Left ventricle myocardium inferior (tissue), 1 donor: ENCODE results near the gene CAP2. TPM values are rescaled to one million over a fixed set of nuclear protein-coding genes. Genes with fewer than 3 reads are reported as not detected.
A peak's percentile ranks its signal among the peaks of the same experiment; 100 is the strongest.
"Not testable (repeated sequence)": the region's sequence is repeated elsewhere in the genome, so short reads cannot be mapped to it uniquely, and the experiment has no call there.

Experiments used
- DNase-seq: peaks from one replicate; pipeline ENCODE4 v3.0.0-alpha.2; 2020
- H3K27ac ChIP-seq: fragments of 200-600 bp; replicated peaks from 2 replicates; pipeline ENCODE4 v1.8.0; 2021
- H3K27me3 ChIP-seq: fragments of 200-600 bp; 2 replicates; pipeline ENCODE4 v1.8.0; 2021; ENCODE audit warnings: low read depth
- H3K36me3 ChIP-seq: fragments of 200-600 bp; 2 replicates; pipeline ENCODE4 v1.8.0; 2021
- H3K4me1 ChIP-seq: fragments of 200-600 bp; 2 replicates; pipeline ENCODE4 v1.8.0; 2021
- H3K4me3 ChIP-seq: fragments of 200-600 bp; 2 replicates; pipeline ENCODE4 v1.8.0; 2021; ENCODE audit warnings: mild to moderate bottlenecking, moderate library complexity
- H3K9me3 ChIP-seq: fragments of 200-600 bp; replicated peaks from 2 replicates; pipeline ENCODE4 v1.8.0; 2021
- intact Hi-C: fragments of 100-400 bp; cut with micrococcal nuclease; formaldehyde crosslinking; loops from one replicate; pipeline ENCODE4 v1.11.0; 2022
- total RNA-seq: library from RNA; stranded (reverse); fragmentation: NEBNext Ultra II Directional; extraction: Animal tissue kit (Norgen Biotek cat#: 25700); gene quantifications from one replicate; pipeline ENCODE4 v1.2.1, GENCODE V29; 2021
- TF ChIP-seq, protein P1 (sequence below): fragments of 200-600 bp; IDR thresholded peaks from 2 replicates; pipeline ENCODE4 v1.8.0; 2021; ENCODE audit warnings: antibody characterized with exemption, mild to moderate bottlenecking, borderline replicate concordance
- donor health status: DM: no; HTN: yes; CAD: no; lungs with severe emphysema.

The CAP2 gene
- total RNA-seq, 1 donor from 2014 or later: 149 TPM

DNA sequence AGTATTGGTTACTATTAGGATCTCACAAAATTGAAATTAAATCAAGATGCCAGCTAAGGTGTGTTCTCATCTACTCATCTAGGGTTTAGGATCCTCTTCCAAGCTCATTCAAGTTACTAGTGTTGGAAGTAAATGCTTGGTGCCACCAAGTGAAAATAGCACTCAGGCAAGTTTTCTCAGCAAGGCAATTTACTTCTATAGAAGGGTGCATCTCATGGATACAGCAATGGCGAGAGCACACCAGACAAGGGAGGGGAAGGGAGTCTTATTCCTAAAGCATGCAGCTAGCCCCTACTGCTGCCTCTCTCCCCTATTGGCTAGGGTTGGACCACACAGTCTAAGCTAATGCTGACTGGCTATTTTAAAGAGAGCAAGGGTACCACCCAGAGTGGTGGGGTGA, 183.7 kb downstream of the CAP2 start:
- H3K27me3 ChIP-seq: peaks cover 11% of the 10 kb centered on the region
- intact Hi-C loops: no loop called here
- H3K4me3 ChIP-seq: no peak overlapping the region

DNA sequence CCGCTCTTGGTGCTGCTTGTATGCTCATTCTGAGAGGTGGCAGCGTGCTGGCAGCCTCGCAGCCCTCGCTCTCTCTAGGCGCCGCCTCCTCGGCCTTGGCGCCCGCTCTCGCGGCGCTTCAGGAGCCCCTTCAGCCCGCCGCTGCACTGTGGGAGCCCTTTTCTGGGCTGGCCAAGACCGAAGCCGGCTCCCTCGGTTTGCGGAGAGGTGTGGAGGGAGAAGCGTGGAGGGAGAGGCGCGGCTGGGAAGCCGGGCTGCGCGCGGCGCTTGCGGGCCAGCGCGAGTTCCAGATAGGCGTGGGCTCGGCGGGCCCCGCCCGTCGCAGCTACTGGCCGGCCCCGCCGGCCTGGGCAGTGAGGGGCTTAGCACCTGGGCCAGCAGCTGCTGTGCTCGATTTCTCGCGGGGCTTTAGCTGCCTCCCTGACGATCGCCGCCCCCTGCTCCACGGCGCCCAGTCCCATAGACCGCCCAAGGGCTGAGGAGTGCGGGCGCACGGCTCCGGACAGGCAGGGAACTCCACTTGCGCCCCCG, 187.2 kb downstream of the CAP2 start:
- intact Hi-C loops: loop anchor here (5.0 to 10.0 kb wide), 2 partner anchors 296 to 423 kb away; partner anchors contain the start of gene RBM24
- H3K9me3 ChIP-seq: peaks cover 13% of the 10 kb centered on the region

More for the DNA sequence above, 183.7 kb downstream of the CAP2 start:
- TF ChIP-seq, protein P1, sequence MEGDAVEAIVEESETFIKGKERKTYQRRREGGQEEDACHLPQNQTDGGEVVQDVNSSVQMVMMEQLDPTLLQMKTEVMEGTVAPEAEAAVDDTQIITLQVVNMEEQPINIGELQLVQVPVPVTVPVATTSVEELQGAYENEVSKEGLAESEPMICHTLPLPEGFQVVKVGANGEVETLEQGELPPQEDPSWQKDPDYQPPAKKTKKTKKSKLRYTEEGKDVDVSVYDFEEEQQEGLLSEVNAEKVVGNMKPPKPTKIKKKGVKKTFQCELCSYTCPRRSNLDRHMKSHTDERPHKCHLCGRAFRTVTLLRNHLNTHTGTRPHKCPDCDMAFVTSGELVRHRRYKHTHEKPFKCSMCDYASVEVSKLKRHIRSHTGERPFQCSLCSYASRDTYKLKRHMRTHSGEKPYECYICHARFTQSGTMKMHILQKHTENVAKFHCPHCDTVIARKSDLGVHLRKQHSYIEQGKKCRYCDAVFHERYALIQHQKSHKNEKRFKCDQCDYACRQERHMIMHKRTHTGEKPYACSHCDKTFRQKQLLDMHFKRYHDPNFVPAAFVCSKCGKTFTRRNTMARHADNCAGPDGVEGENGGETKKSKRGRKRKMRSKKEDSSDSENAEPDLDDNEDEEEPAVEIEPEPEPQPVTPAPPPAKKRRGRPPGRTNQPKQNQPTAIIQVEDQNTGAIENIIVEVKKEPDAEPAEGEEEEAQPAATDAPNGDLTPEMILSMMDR: no peak
- Histone ChIP-seq H3K36me3 (no peaks in the 10 kb centered on the region), H3K4me1 (peaks cover 8% of the 10 kb centered on the region), H3K27ac (no peak overlapping the region), H3K9me3 (peaks cover 13% of the 10 kb centered on the region)
- no peak for DNase-seq

GRCh38 chr6:17581282-17581681, 187.9 kb downstream of the CAP2 start:
- Histone ChIP-seq H3K4me1 (peaks cover 18% of the 10 kb centered on the region), H3K9me3 (peaks cover 13% of the 10 kb centered on the region), H3K27ac (peak overlapping the region; percentile 72)
- intact Hi-C loops: loop anchor here (5.0 to 10.0 kb wide), 2 partner anchors 296 to 424 kb away; partner anchors contain the start of gene RBM24
- not testable (repeated sequence) for H3K27me3 ChIP-seq, H3K4me3 ChIP-seq, DNase-seq, H3K36me3 ChIP-seq

More for the DNA sequence above, 187.2 kb downstream of the CAP2 start:
- Histone ChIP-seq H3K27ac (peak overlapping the region; percentile 72), H3K4me3 (peak overlapping the region; percentile 72), H3K27me3 (no peaks in the 10 kb centered on the region), H3K36me3 (no peaks in the 10 kb centered on the region), H3K4me1 (peaks cover 18% of the 10 kb centered on the region)
- peak; percentile 44 for DNase-seq
- TF ChIP-seq, protein P1: no peak

DNA sequence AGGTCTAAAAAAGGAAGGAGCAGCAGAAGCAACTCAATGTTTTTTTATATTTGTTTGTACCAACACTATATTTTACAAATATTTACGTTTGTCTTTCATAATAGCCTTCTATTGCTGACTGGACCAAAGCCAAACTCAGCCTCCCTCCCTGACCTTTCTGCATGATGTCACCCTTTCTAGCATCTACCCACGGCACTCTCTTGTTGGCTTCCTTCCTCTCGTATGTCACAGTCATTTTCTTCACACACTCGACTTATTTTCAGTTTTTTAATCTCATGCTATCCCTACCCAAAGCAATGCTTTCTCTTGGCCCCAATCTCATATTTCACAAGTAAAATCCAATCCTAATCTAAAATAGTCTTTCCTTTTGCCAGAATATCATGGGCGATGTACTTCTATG, 190.4 kb downstream of the CAP2 start:
- Histone ChIP-seq H3K9me3 (no peaks in the 10 kb centered on the region), H3K4me1 (peaks cover 18% of the 10 kb centered on the region), H3K27ac (peak overlapping the region; percentile 77), H3K27me3 (no peaks in the 10 kb centered on the region), H3K4me3 (peak overlapping the region; percentile 44), H3K36me3 (no peaks in the 10 kb centered on the region)
- TF ChIP-seq, protein P1: no peak
- intact Hi-C loops: loop anchor here (5.0 to 10.0 kb wide), 2 partner anchors 299 to 427 kb away; partner anchors contain the start of gene RBM24
- DNase-seq: no peak

GRCh38 chr6:17584241-17584803, 190.9 kb downstream of the CAP2 start:
- intact Hi-C loops: loop anchor here (5.0 to 10.0 kb wide), 2 partner anchors 300 to 427 kb away; partner anchors contain the start of gene RBM24
- H3K4me3 ChIP-seq: peak overlapping the region; percentile 44
- no peak for DNase-seq
- peak overlapping the region; percentile 77 for H3K27ac ChIP-seq
- peaks cover 18% of the 10 kb centered on the region for H3K4me1 ChIP-seq
- H3K27me3 ChIP-seq: no peaks in the 10 kb centered on the region
- TF ChIP-seq, protein P1: peak; percentile 83
- H3K9me3 ChIP-seq: no peaks in the 10 kb centered on the region
- no peaks in the 10 kb centered on the region for H3K36me3 ChIP-seq

DNA sequence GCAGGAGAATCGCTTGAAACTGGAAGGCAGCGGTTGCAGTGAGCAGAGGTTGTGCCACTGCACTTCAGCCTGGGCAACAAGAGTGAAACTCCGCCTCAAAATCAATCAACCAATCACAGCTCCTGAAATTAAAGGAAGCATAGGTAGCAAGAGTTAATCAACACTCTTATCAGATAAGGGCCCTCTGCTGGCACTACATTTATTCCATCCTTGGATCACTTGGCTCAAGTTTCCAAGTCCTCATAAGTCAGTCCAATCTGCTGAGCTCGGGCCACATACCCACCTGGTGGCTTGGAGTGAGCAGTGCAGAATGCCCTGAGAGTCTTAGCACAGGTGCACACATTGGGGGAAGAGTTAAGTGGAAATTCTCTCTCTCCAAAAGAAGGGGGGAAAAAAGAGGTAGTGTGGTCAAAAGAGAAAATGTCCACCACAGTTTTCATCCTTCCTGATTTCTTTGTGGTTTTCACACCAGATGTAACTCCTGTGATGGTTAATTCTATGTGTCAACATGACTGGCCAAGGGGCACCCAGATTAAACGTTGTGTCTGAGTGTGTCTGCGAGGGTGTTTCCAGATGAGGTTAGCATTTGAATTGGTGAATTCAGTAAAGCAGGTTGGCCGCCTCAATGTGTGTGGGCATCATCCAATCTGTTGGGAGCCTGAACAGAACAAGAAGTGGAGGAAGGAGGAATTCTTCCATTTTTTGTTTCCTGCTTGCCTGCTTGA, 192.5 kb downstream of the CAP2 start:
- H3K36me3 ChIP-seq: no peaks in the 10 kb centered on the region
- TF ChIP-seq, protein P1: no peak
- no peak overlapping the region for H3K27ac ChIP-seq
- H3K4me3 ChIP-seq: no peak overlapping the region
- no peak for DNase-seq
- H3K9me3 ChIP-seq: no peaks in the 10 kb centered on the region
- peaks cover 10% of the 10 kb centered on the region for H3K4me1 ChIP-seq
- intact Hi-C loops: loop anchor here (10.0 kb wide), 1 partner anchor 301 kb away; the partner anchor contains the start of gene RBM24
- no peaks in the 10 kb centered on the region for H3K27me3 ChIP-seq

- not testable (repeated sequence) for H3K27ac ChIP-seq, H3K4me3 ChIP-seq, H3K27me3 ChIP-seq, H3K9me3 ChIP-seq, DNase-seq, H3K36me3 ChIP-seq, H3K4me1 ChIP-seq
- intact Hi-C loops: loop anchor here (10.0 kb wide), 1 partner anchor 302 kb away; the partner anchor contains the start of gene RBM24
Measured at GRCh38 chr6:17586623-17587022, 193.2 kb downstream of the CAP2 start.
